Neural progenitor cell (in vitro differentiated cells): Measurements from ENCODE around the gene ZNF133.

Experiments used
- EZH2 ChIP-seq: fragments of 200-600 bp; sonication (generic); IDR thresholded peaks from 2 replicates; pipeline ENCODE4 v1.6.1; 2017; ENCODE audit warnings: antibody characterized with exemption, mild to moderate bottlenecking, moderate library complexity
- EZH2phosphoT487 ChIP-seq: fragments of 200-600 bp; sonication (generic); IDR thresholded peaks from 2 replicates; pipeline ENCODE4 v1.6.1; 2017; ENCODE audit warnings: antibody characterized with exemption
- TF ChIP-seq, protein P1 (sequence below): fragments of 200-600 bp; sonication (generic); IDR thresholded peaks from 2 replicates; pipeline ENCODE4 v1.5.1; 2017; ENCODE audit warnings: antibody characterized with exemption, mild to moderate bottlenecking

DNA sequence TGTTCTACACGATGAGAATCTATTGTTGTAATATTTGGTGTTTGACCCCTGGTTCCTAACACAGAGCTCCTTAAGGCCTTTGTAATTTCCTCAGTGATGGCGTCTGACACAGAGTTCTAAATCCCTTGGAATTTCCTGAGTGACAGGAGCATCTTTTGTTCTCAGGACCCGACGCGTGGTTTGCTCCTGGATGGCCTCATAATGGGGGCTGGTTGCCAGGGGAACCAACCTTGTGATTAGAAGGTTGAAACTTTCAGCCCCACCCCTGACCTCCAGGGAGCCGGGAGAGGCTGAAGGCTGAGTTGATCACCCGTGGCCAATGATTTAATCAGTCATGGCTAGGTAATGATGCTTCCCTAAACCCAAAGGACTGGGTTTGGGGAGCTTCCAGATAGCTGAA is 20.5 kb upstream of the ZNF133 start:
- TF ChIP-seq, protein P1, sequence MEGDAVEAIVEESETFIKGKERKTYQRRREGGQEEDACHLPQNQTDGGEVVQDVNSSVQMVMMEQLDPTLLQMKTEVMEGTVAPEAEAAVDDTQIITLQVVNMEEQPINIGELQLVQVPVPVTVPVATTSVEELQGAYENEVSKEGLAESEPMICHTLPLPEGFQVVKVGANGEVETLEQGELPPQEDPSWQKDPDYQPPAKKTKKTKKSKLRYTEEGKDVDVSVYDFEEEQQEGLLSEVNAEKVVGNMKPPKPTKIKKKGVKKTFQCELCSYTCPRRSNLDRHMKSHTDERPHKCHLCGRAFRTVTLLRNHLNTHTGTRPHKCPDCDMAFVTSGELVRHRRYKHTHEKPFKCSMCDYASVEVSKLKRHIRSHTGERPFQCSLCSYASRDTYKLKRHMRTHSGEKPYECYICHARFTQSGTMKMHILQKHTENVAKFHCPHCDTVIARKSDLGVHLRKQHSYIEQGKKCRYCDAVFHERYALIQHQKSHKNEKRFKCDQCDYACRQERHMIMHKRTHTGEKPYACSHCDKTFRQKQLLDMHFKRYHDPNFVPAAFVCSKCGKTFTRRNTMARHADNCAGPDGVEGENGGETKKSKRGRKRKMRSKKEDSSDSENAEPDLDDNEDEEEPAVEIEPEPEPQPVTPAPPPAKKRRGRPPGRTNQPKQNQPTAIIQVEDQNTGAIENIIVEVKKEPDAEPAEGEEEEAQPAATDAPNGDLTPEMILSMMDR = no peak
- TF ChIP-seq EZH2 = no peak
- no peak for TF ChIP-seq EZH2phosphoT487
